Gastroesophageal sphincter (tissue), 4 donors: ENCODE data around the gene CDR2L. TPM values are rescaled to one million over a fixed set of nuclear protein-coding genes. Genes with fewer than 3 reads are reported as not detected.

Experiments
- ATAC-seq: fragments of 150-250 bp; one replicate; pipeline ENCODE4 v1.9.1; 2016; ENCODE audit warnings: mild to moderate bottlenecking, moderate library complexity
- H3K27ac ChIP-seq, 4 donors: fragments of 200-600 bp; sonication (generic) in 3 of 4; 1 replicate in 3 of 4; 2 replicates in 1 of 4; pipeline ENCODE4 v1.5.1; 2016 to 2019
- H3K27me3 ChIP-seq: fragments of 200-600 bp; sonication (generic); one replicate; pipeline ENCODE4 v1.5.1; 2019
- H3K36me3 ChIP-seq, 2 donors: fragments of 200-600 bp; sonication (generic); one replicate each; pipeline ENCODE4 v1.5.1; 2019; ENCODE audit warnings: control low read depth in 1 of 2
- H3K4me1 ChIP-seq, 3 donors: fragments of 200-600 bp; sonication (generic); 1 replicate in 2 of 3; 2 replicates in 1 of 3; pipeline ENCODE4 v1.5.1; 2016 to 2019; ENCODE audit warnings: control low read depth in 2 of 3
- H3K4me3 ChIP-seq, 2 donors: fragments of 200-600 bp; sonication (generic); one replicate each; pipeline ENCODE4 v1.5.1; 2019; ENCODE audit warnings: mild to moderate bottlenecking in 1 of 2, moderate library complexity in 1 of 2
- H3K9me3 ChIP-seq, 3 donors: fragments of 200-600 bp; sonication (generic); one replicate each; pipeline ENCODE4 v1.5.1; 2017 to 2019; ENCODE audit warnings: control low read depth in 2 of 3
- EP300 ChIP-seq: sonication (generic); formaldehyde crosslinking; IDR thresholded peaks from one replicate; pipeline ENCODE4 v1.6.1; 2017; ENCODE audit warnings: antibody characterized with exemption, mild to moderate bottlenecking
- POLR2A ChIP-seq, 2 donors: fragments of 450-650 bp; IDR thresholded peaks; one replicate each; pipeline ENCODE4 v1.6.1; 2017; ENCODE audit warnings: antibody characterized with exemption in 2 of 2, mild to moderate bottlenecking in 2 of 2, moderate library complexity in 1 of 2
- POLR2AphosphoS5 ChIP-seq: sonication (generic); formaldehyde crosslinking; IDR thresholded peaks from one replicate; pipeline ENCODE4 v1.6.1; 2017; ENCODE audit warnings: antibody characterized with exemption
- WGBS, 2 donors: methylation state at CpG; one replicate each; pipeline ENCODE4 v1.1.5; 2018; ENCODE audit warnings: low coverage in 1 of 2; 5-methylcytosine and 5-hydroxymethylcytosine counted together
- total RNA-seq, 4 donors: library from RNA; depleted of rRNA; stranded (reverse); fragments of >200 nt; gene quantifications; one replicate each; pipeline ENCODE4 v1.1.0, GENCODE V29; 2016
- TF ChIP-seq, protein P1 (sequence below), 4 experiments: fragments of 200-600 bp in 2 of 4; fragments of 450-650 bp in 2 of 4; sonication (generic) in 1 of 4; IDR thresholded peaks; one replicate each; pipeline ENCODE4 v1.5.1; 2017 to 2019; ENCODE audit warnings: antibody characterized with exemption in 4 of 4, mild to moderate bottlenecking in 2 of 4, moderate library complexity in 2 of 4

Gene CDR2L
- total RNA-seq, 4 donors from 2014 or later: 11.8 to 35.3 (median 18.1) TPM

DNA sequence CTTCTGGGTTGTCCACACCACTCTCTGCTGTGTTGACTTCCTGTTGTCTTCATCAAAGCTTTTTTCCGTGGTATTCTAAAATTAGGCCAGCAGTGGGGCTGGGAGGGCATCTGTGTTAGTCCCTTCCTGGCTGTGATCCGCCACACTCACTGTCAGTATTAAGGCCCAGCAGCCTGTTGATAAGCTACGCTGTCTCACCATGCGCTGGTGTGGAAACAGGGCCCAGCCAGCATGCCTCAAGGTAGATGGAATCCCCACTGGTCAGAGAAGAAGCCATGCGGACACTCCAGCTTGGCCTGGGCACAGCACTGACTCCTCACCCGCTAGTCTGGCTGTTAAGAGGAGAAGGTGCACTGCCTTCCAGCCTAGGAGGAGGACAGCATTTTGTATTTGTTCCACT, 11.4 kb downstream of the CDR2L start:
- H3K36me3 ChIP-seq: peaks cover 0 to 49% of the 10 kb centered on the region in 2 donors
- ATAC-seq: no peak
- 20 to 63% methylated on average over 1 to 2 of the region's 6 CpGs for WGBS, 2 donors
- no peak overlapping the region for H3K27ac ChIP-seq
- TF ChIP-seq POLR2AphosphoS5 (no peak), POLR2A (IDR thresholded peaks at IDR 0.05) (no peak)
- no peaks in the 10 kb centered on the region for H3K9me3 ChIP-seq
- no peaks in the 10 kb centered on the region for H3K27me3 ChIP-seq
- H3K4me1 ChIP-seq: peaks cover 0 to 2% (median 0%) of the 10 kb centered on the region in 3 donors
- no peak overlapping the region for H3K4me3 ChIP-seq

DNA sequence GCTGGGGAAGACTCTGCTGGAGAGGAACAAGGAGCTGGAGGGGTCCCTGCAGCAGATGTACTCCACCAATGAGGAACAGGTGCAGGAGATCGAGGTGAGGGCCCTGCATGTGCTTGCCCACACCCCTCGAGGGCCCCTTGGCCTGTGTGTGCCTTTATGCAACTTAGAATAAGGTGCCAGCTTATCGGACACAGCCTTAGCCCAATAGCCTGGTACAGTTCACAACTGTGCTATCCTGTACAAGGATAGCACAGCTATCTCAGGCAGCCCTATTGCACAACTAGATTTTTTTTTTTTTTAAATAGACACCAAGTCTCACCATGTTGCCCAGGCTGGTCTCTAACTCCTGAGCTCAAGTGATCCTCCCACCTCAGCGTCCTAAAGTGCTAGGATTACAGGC, 12.1 kb downstream of the CDR2L start:
- WGBS, 2 donors: 71 to 93% methylated on average over 1 to 2 of the region's 4 CpGs
- H3K9me3 ChIP-seq: no peaks in the 10 kb centered on the region
- peaks cover 0 to 56% of the 10 kb centered on the region in 2 donors for H3K36me3 ChIP-seq
- no peak for TF ChIP-seq POLR2A (IDR thresholded peaks at IDR 0.05)
- TF ChIP-seq, protein P1, sequence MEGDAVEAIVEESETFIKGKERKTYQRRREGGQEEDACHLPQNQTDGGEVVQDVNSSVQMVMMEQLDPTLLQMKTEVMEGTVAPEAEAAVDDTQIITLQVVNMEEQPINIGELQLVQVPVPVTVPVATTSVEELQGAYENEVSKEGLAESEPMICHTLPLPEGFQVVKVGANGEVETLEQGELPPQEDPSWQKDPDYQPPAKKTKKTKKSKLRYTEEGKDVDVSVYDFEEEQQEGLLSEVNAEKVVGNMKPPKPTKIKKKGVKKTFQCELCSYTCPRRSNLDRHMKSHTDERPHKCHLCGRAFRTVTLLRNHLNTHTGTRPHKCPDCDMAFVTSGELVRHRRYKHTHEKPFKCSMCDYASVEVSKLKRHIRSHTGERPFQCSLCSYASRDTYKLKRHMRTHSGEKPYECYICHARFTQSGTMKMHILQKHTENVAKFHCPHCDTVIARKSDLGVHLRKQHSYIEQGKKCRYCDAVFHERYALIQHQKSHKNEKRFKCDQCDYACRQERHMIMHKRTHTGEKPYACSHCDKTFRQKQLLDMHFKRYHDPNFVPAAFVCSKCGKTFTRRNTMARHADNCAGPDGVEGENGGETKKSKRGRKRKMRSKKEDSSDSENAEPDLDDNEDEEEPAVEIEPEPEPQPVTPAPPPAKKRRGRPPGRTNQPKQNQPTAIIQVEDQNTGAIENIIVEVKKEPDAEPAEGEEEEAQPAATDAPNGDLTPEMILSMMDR (IDR thresholded peaks at IDR 0.05): no peak
- no peaks in the 10 kb centered on the region for H3K4me1 ChIP-seq
- no peak overlapping the region for H3K4me3 ChIP-seq
- no peak for ATAC-seq
- no peak overlapping the region for H3K27ac ChIP-seq
- no peaks in the 10 kb centered on the region for H3K27me3 ChIP-seq

DNA sequence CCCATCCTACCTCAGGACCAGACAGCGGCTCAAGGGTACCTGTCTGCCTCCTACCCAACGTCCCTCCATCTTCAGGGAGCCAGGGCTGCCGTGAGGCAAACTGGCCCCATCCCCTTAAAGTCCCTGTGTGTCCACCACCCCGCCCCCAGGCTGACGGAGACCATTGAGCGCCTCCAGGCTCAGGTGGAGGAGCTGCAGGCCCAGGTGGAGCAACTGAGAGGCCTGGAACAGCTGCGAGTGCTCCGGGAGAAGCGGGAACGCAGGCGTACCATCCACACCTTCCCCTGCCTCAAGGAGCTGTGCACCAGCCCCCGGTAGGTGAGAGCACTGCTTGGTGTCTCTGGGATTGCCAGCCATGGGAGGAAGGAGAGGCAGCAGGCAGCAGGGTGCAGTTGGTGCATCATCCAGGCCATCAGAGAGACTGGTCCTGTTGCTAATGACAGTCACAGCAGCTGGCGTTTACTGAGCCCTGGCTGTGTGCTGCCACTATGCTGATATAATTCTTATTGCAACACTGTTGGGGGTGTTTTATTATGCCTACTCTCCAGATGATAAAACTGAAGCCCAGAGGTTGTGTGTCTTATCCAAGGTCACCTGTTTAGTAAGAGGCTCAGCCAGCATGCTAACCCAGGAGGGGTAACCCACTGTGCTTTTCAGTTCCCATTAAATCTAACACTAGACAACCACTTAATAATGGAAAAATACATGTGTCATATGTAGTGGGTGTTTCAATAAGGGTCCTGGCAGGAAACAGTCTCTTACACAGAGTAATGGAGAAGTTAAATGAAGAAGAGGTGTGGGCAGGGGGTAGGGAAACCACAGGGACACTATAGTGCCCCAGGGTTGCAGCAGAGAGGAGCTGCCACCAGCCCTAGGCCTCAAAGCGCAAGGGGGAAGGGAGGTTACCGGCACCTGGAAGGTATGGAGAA, 14.7 kb downstream of the CDR2L start:
- no peak for ATAC-seq
- no peak for TF ChIP-seq POLR2AphosphoS5
- TF ChIP-seq, protein P1 (IDR thresholded peaks at IDR 0.05): no peak
- Histone ChIP-seq H3K4me3 (no peak overlapping the region), H3K36me3 (peaks cover 0 to 71% of the 10 kb centered on the region in 2 donors), H3K27me3 (no peaks in the 10 kb centered on the region), H3K9me3 (no peaks in the 10 kb centered on the region), H3K4me1 (no peaks in the 10 kb centered on the region), H3K27ac (no peak overlapping the region)
- 83% methylated on average over 3 of the region's 15 CpGs; no CpG with 5 or more reads in 1 of the 2 donors for WGBS, 2 donors

DNA sequence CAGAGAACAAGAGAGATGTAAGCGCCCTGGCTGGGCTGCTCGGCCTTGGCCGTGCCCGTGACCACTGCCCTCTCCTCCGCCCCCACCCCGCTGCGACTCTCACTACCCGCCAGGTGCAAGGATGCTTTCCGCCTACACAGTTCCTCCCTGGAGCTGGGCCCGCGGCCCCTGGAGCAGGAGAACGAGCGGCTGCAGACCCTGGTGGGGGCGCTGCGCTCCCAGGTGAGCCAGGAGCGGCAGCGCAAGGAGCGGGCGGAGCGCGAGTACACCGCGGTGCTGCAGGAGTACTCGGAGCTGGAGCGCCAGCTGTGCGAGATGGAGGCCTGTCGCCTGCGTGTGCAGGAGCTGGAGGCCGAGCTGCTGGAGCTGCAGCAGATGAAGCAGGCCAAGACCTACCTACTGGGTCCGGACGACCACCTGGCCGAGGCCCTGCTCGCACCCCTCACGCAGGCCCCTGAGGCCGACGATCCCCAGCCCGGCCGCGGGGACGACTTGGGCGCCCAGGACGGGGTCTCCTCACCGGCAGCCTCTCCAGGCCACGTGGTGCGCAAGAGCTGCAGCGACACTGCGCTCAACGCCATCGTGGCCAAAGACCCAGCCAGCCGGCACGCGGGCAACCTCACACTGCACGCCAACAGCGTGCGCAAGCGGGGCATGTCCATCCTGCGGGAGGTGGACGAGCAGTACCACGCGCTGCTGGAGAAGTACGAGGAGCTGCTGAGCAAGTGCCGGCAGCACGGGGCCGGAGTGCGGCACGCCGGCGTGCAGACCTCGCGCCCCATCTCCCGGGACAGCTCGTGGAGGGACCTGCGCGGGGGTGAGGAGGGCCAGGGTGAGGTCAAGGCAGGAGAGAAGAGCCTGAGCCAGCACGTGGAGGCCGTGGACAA, 15.9 kb downstream of the CDR2L start:
- no peak overlapping the region for H3K4me3 ChIP-seq
- TF ChIP-seq POLR2A (IDR thresholded peaks at IDR 0.05) (no peak), POLR2AphosphoS5 (no peak)
- TF ChIP-seq, protein P1 (IDR thresholded peaks at IDR 0.05): no peak
- WGBS, 2 donors: 76 to 80% methylated on average over 3 to 10 of the region's 76 CpGs
- no peak overlapping the region for H3K27ac ChIP-seq
- peaks cover 0 to 71% of the 10 kb centered on the region in 2 donors for H3K36me3 ChIP-seq
- H3K4me1 ChIP-seq: no peaks in the 10 kb centered on the region
- H3K9me3 ChIP-seq: no peaks in the 10 kb centered on the region
- no peaks in the 10 kb centered on the region for H3K27me3 ChIP-seq
- ATAC-seq: no peak

DNA sequence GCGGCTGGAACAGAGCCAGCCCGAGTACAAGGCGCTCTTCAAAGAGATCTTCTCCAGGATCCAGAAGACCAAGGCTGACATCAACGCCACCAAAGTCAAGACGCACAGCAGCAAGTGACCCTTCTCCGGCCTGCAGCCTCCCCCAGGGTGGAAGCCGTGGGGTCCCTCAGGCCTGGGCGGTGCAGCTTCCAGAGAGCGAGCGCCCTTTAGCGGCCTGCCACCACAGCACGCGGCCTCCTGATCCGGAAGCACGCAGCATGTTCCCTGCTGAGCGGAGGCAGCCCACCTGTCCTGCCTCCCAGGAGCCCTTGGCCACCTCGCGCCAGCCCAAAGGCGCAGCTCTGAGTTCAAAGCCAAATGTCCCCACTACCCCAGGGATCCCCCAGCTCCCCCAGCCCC, 16.5 kb downstream of the CDR2L start:
- Histone ChIP-seq H3K27ac (no peak overlapping the region), H3K36me3 (peaks cover 0 to 71% of the 10 kb centered on the region in 2 donors), H3K9me3 (no peaks in the 10 kb centered on the region), H3K4me3 (no peak overlapping the region), H3K4me1 (no peaks in the 10 kb centered on the region), H3K27me3 (no peaks in the 10 kb centered on the region)
- 89 to 100% methylated on average over 1 to 7 of the region's 19 CpGs for WGBS, 2 donors
- TF ChIP-seq EP300 (no peak), POLR2A (IDR thresholded peaks at IDR 0.05) (no peak), POLR2AphosphoS5 (no peak)
- TF ChIP-seq, protein P1 (IDR thresholded peaks at IDR 0.05): no peak
- ATAC-seq: no peak
